Thoracic aorta (tissue), 2 donors: ENCODE results near the gene IL23A. TPM values are rescaled to one million over a fixed set of nuclear protein-coding genes. Genes with fewer than 3 reads are reported as not detected.

Experiments
- ATAC-seq: fragments of 150-250 bp; one replicate; pipeline ENCODE4 v1.8.0; 2017; ENCODE audit warnings: low read depth; ENCODE audit not compliant: insufficient number of reproducible peaks, low FRiP score
- DNase-seq: peaks from one replicate; pipeline ENCODE4 v3.0.0-alpha.2; 2020; ENCODE audit warnings: low spot score
- H3K27ac ChIP-seq, 2 donors: fragments of 200-600 bp; sonication (generic); 1 replicate in 1 of 2; 2 replicates in 1 of 2; pipeline ENCODE4 v1.5.1; 2016; ENCODE audit warnings: mild to moderate bottlenecking in 2 of 2, moderate library complexity in 2 of 2
- H3K27me3 ChIP-seq: fragments of 200-600 bp; sonication (generic); replicated peaks from 2 replicates; pipeline ENCODE4 v1.6.0; 2016; ENCODE audit warnings: mild to moderate bottlenecking; ENCODE audit not compliant: insufficient read depth
- H3K36me3 ChIP-seq: fragments of 200-600 bp; sonication (generic); one replicate; pipeline ENCODE4 v1.5.1; 2016
- H3K4me1 ChIP-seq, 2 donors: fragments of 200-600 bp; sonication (generic); 1 replicate in 1 of 2; 2 replicates in 1 of 2; pipeline versions ENCODE4 v1.5.1 to v1.6.0; 2016; ENCODE audit warnings: low read depth in 2 of 2, mild to moderate bottlenecking in 1 of 2; ENCODE audit not compliant: control insufficient read depth in 1 of 2
- H3K4me3 ChIP-seq: fragments of 200-600 bp; sonication (generic); 2 replicates; pipeline ENCODE4 v1.5.1; 2016; ENCODE audit warnings: mild to moderate bottlenecking
- H3K9me3 ChIP-seq: fragments of 200-600 bp; sonication (generic); 2 replicates; pipeline ENCODE4 v1.5.1; 2016
- CTCF ChIP-seq: fragments of 200-600 bp; sonication (generic); IDR thresholded peaks from one replicate; pipeline ENCODE4 v1.5.1; 2019; ENCODE audit warnings: antibody characterized with exemption
- total RNA-seq, 2 donors: library from RNA; depleted of rRNA; stranded (reverse); fragments of >200 nt; gene quantifications; one replicate each; pipeline versions ENCODE4 v1.1.0 to v1.2.3, GENCODE V29; 2016

Gene IL23A
- total RNA-seq, 2 donors from 2014 or later = not detected

- Histone ChIP-seq H3K4me3 (no peak overlapping the region), H3K27me3 (no peaks in the 10 kb centered on the region), H3K27ac (no peak overlapping the region), H3K36me3 (no peaks in the 10 kb centered on the region), H3K9me3 (no peaks in the 10 kb centered on the region), H3K4me1 (no peaks in the 10 kb centered on the region)
- DNase-seq (no peak), ATAC-seq (no peak)
- no peak for TF ChIP-seq CTCF
Observed at GRCh38 chr12:56374726-56375597, 36.3 kb downstream of the IL23A start.

- Histone ChIP-seq H3K9me3 (no peaks in the 10 kb centered on the region), H3K36me3 (no peaks in the 10 kb centered on the region), H3K27me3 (no peaks in the 10 kb centered on the region), H3K27ac (no peak overlapping the region), H3K4me3 (no peak overlapping the region), H3K4me1 (no peaks in the 10 kb centered on the region)
- no peak for ATAC-seq
- no peak for DNase-seq
- no peak for TF ChIP-seq CTCF
Observed at GRCh38 chr12:56375598-56376434, 37.1 kb downstream of the IL23A start.

GRCh38 chr12:56377310-56377988 lies 38.8 kb downstream of the IL23A start:
- no peaks in the 10 kb centered on the region for H3K36me3 ChIP-seq
- H3K9me3 ChIP-seq = no peaks in the 10 kb centered on the region
- no peaks in the 10 kb centered on the region for H3K4me1 ChIP-seq
- DNase-seq (no peak), ATAC-seq (no peak)
- H3K4me3 ChIP-seq = no peak overlapping the region
- no peak for TF ChIP-seq CTCF
- H3K27me3 ChIP-seq = no peaks in the 10 kb centered on the region
- no peak overlapping the region for H3K27ac ChIP-seq

GRCh38 chr12:56377989-56378316 lies 39.3 kb downstream of the IL23A start:
- H3K4me3 ChIP-seq = no peak overlapping the region
- ATAC-seq (no peak), DNase-seq (no peak)
- H3K27me3 ChIP-seq = no peaks in the 10 kb centered on the region
- H3K4me1 ChIP-seq = no peaks in the 10 kb centered on the region
- TF ChIP-seq CTCF = no peak
- H3K36me3 ChIP-seq = no peaks in the 10 kb centered on the region
- H3K27ac ChIP-seq = no peak overlapping the region
- no peaks in the 10 kb centered on the region for H3K9me3 ChIP-seq

GRCh38 chr12:56382611-56383010 lies 43.9 kb downstream of the IL23A start:
- no peak overlapping the region for H3K27ac ChIP-seq
- H3K9me3 ChIP-seq = no peaks in the 10 kb centered on the region
- no peaks in the 10 kb centered on the region for H3K4me1 ChIP-seq
- DNase-seq (no peak), ATAC-seq (no peak)
- no peaks in the 10 kb centered on the region for H3K27me3 ChIP-seq
- H3K4me3 ChIP-seq = no peak overlapping the region
- H3K36me3 ChIP-seq = no peaks in the 10 kb centered on the region
- TF ChIP-seq CTCF = no peak
